ENCODE data around the gene ST14.

GRCh38 chr11:130206141-130206540 lies 46.6 kb downstream of the ST14 start:
- TF ChIP-seq, protein P1, sequence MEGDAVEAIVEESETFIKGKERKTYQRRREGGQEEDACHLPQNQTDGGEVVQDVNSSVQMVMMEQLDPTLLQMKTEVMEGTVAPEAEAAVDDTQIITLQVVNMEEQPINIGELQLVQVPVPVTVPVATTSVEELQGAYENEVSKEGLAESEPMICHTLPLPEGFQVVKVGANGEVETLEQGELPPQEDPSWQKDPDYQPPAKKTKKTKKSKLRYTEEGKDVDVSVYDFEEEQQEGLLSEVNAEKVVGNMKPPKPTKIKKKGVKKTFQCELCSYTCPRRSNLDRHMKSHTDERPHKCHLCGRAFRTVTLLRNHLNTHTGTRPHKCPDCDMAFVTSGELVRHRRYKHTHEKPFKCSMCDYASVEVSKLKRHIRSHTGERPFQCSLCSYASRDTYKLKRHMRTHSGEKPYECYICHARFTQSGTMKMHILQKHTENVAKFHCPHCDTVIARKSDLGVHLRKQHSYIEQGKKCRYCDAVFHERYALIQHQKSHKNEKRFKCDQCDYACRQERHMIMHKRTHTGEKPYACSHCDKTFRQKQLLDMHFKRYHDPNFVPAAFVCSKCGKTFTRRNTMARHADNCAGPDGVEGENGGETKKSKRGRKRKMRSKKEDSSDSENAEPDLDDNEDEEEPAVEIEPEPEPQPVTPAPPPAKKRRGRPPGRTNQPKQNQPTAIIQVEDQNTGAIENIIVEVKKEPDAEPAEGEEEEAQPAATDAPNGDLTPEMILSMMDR (conservative IDR thresholded peaks at IDR 0.05) = no peak
- TF ChIP-seq ZFX (IDR thresholded peaks at IDR 0.05) = no peak
